Retina (tissue), 1 donor: ENCODE data around the gene RGS10.
"Not testable (repeated sequence)": the region's sequence is repeated elsewhere in the genome, so short reads cannot be mapped to it uniquely, and the experiment has no call there.

Source experiments
- DNase-seq: peaks from one replicate; pipeline ENCODE4 v3.0.0-alpha.2; 2016

Gene RGS10

GRCh38 chr10:119538632-119539358 is 3.7 kb downstream of the RGS10 start:
- peak; percentile 6 for DNase-seq

GRCh38 chr10:119537953-119538630 is 4.4 kb downstream of the RGS10 start:
- DNase-seq = peak; percentile 4

GRCh38 chr10:119536508-119537025 is 6.0 kb downstream of the RGS10 start:
- DNase-seq = peak; percentile 36

- DNase-seq = peak; percentile 26
Measured at GRCh38 chr10:119535837-119536507, 6.5 kb downstream of the RGS10 start.

GRCh38 chr10:119535305-119535704 is 7.2 kb downstream of the RGS10 start:
- DNase-seq = no peak

- DNase-seq = no peak
Measured at GRCh38 chr10:119533473-119533872, 9.0 kb downstream of the RGS10 start.

GRCh38 chr10:119532791-119533190 is 9.7 kb downstream of the RGS10 start:
- DNase-seq = not testable (repeated sequence)

GRCh38 chr10:119532251-119532650 is 10.3 kb downstream of the RGS10 start:
- DNase-seq = not testable (repeated sequence)

GRCh38 chr10:119531067-119531466 is 11.5 kb downstream of the RGS10 start:
- DNase-seq = peak; percentile 12

- not testable (repeated sequence) for DNase-seq
Measured at GRCh38 chr10:119528663-119529237, 13.8 kb downstream of the RGS10 start.

GRCh38 chr10:119526621-119527592 is 15.6 kb downstream of the RGS10 start:
- peak; percentile 40 for DNase-seq

GRCh38 chr10:119526149-119526548 is 16.4 kb downstream of the RGS10 start:
- DNase-seq = no peak

GRCh38 chr10:119525116-119525515 is 17.4 kb downstream of the RGS10 start:
- no peak for DNase-seq

GRCh38 chr10:119524720-119525070 is 17.8 kb downstream of the RGS10 start:
- DNase-seq = no peak

- no peak for DNase-seq
Measured at GRCh38 chr10:119523895-119524719, 18.4 kb downstream of the RGS10 start.

- DNase-seq = no peak
Measured at GRCh38 chr10:119522747-119523426, 19.6 kb downstream of the RGS10 start.

- no peak for DNase-seq
Measured at GRCh38 chr10:119521443-119522204, 20.9 kb downstream of the RGS10 start.

GRCh38 chr10:119520283-119520682 is 22.2 kb downstream of the RGS10 start:
- DNase-seq = no peak

- no peak for DNase-seq
Measured at GRCh38 chr10:119518936-119519335, 23.6 kb downstream of the RGS10 start.

GRCh38 chr10:119518176-119518575 is 24.3 kb downstream of the RGS10 start:
- DNase-seq = no peak
